NCI-H1694 (cell line): ENCODE measurements around the gene ALDH5A1.

Experiments
- DNase-seq: peaks from one replicate; lab custom pipeline; 2025; lab: John Stamatoyannopoulos, UW

Gene ALDH5A1

GRCh38 chr6:24569811-24570210 is 75.0 kb downstream of the ALDH5A1 start:
- no peak for DNase-seq

GRCh38 chr6:24571361-24571760 is 76.6 kb downstream of the ALDH5A1 start:
- no peak for DNase-seq

GRCh38 chr6:24574809-24575208 is 80.0 kb downstream of the ALDH5A1 start:
- no peak for DNase-seq

- DNase-seq, result no peak
Observed at GRCh38 chr6:24576447-24576846, 81.7 kb downstream of the ALDH5A1 start.

GRCh38 chr6:24581084-24581669 is 86.4 kb downstream of the ALDH5A1 start:
- DNase-seq, result peak; percentile 38

- DNase-seq, result peak; percentile 41
Observed at GRCh38 chr6:24583463-24584381, 89.0 kb downstream of the ALDH5A1 start.

- no peak for DNase-seq
Observed at GRCh38 chr6:24584382-24584720, 89.6 kb downstream of the ALDH5A1 start.
